ENCODE measurements around the gene NIPSNAP3A.
"Not testable (repeated sequence)": the region's sequence is repeated elsewhere in the genome, so short reads cannot be mapped to it uniquely, and the experiment has no call there.

The NIPSNAP3A gene

GRCh38 chr9:104766025-104766424, 18.5 kb downstream of the NIPSNAP3A start:
- Histone ChIP-seq H3K4me2 (ENCODE audit: low read length) (peak overlapping the region; percentile 95), H3K9me3 (ENCODE audit: control insufficient read depth, insufficient read depth, low read length) (no peaks in the 10 kb centered on the region), H3F3A (ENCODE audit: control insufficient read depth, insufficient read depth) (peaks cover 42% of the 10 kb centered on the region), H3K27ac (ENCODE audit: low read depth, low read length) (peak overlapping the region; percentile 87; the same call in 1 of the 2 replicates), H3K4me3 (ENCODE audit: low read length) (peak overlapping the region; percentile 85), H3K9me2 (replicated peaks; ENCODE audit: control insufficient read depth, low read length) (no peaks in the 10 kb centered on the region), H3K27me3 (ENCODE audit: control insufficient read depth, low read length) (no peaks in the 10 kb centered on the region), H3K79me2 (ENCODE audit: control insufficient read depth, low read length) (peaks cover 29% of the 10 kb centered on the region), H4K20me1 (ENCODE audit: control insufficient read depth, insufficient read depth, low read depth, low read length) (no peaks in the 10 kb centered on the region), H3K36me3 (ENCODE audit: control insufficient read depth, low read length) (peaks cover 23% of the 10 kb centered on the region), H3K4me1 (ENCODE audit: control insufficient read depth, low read length) (peaks cover 57% of the 10 kb centered on the region)
- TF ChIP-seq EZH2phosphoT487 (IDR thresholded peaks at IDR 0.05; ENCODE audit: borderline replicate concordance, low read length) (no peak), CTCF (IDR thresholded peaks at IDR 0.05; ENCODE audit: low read depth, low read length, poor library complexity, severe bottlenecking) (no peak)

- no peak overlapping the region for H3K4me3 ChIP-seq (ENCODE audit: low read length)
- peaks cover 43% of the 10 kb centered on the region for H3F3A ChIP-seq (ENCODE audit: control insufficient read depth, insufficient read depth)
- peaks cover 72% of the 10 kb centered on the region for H3K4me1 ChIP-seq (ENCODE audit: control insufficient read depth, low read length)
- H3K79me2 ChIP-seq (ENCODE audit: control insufficient read depth, low read length), result peaks cover 43% of the 10 kb centered on the region
- H3K9me3 ChIP-seq (ENCODE audit: control insufficient read depth, insufficient read depth, low read length), result no peaks in the 10 kb centered on the region
- TF ChIP-seq EZH2phosphoT487 (IDR thresholded peaks at IDR 0.05; ENCODE audit: borderline replicate concordance, low read length), result no peak
- TF ChIP-seq CTCF (IDR thresholded peaks at IDR 0.05; ENCODE audit: low read depth, low read length, poor library complexity, severe bottlenecking), result no peak
- no peak overlapping the region for H3K4me2 ChIP-seq (ENCODE audit: low read length)
- no peaks in the 10 kb centered on the region for H3K27me3 ChIP-seq (ENCODE audit: control insufficient read depth, low read length)
- no peaks in the 10 kb centered on the region for H4K20me1 ChIP-seq (ENCODE audit: control insufficient read depth, insufficient read depth, low read depth, low read length)
- peaks cover 33% of the 10 kb centered on the region for H3K36me3 ChIP-seq (ENCODE audit: control insufficient read depth, low read length)
- no peaks in the 10 kb centered on the region for H3K9me2 ChIP-seq (replicated peaks; ENCODE audit: control insufficient read depth, low read length)
- no peak overlapping the region for H3K27ac ChIP-seq (ENCODE audit: low read depth, low read length)
Observed at GRCh38 chr9:104767507-104767906, 20.0 kb downstream of the NIPSNAP3A start.

DNA sequence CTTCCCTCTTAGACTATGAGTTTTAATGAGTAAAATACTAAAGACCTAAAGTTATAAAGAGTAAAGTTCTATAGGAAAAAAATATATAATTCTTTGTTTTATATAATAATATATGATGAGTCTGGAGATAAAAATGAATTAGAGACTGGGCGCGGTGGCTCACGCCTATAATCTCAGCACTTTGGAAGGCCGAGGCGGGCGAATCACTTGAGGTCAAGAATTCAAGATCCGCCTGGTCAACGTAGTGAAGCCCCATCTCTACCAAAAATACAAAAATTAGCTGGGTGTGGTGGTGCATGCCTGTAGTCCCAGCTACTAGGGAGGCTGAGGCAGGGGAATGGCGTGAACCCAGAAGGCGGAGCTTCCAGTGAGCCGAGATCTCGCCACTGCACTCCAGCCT, 21.5 kb downstream of the NIPSNAP3A start:
- not testable (repeated sequence) for H3K9me3 ChIP-seq (ENCODE audit: control insufficient read depth, insufficient read depth, low read length)
- peaks cover 44% of the 10 kb centered on the region for H3K36me3 ChIP-seq (ENCODE audit: control insufficient read depth, low read length)

DNA sequence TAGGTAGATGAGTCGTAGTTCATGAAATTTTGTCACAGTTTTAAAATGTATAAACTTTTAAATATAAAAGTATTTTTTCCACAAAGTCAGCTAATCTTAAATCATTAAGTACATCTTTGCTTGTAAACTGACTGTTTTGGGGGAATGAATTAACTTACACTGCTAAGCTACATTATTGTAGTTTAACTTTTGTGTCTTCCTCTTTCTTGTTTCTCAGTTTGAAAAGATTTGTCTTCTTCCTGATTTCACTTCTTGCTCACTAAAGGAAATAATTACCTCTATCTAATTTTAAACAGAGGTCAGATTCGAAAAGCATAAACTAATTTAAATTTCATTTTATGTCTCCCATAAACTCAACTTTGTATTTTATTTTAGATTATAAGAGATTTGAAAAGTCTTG, 22.2 kb downstream of the NIPSNAP3A start:
- peak overlapping the region; percentile 78 for H3K4me2 ChIP-seq (ENCODE audit: low read length)
- no peaks in the 10 kb centered on the region for H3K27me3 ChIP-seq (ENCODE audit: control insufficient read depth, low read length)
- H3F3A ChIP-seq (ENCODE audit: control insufficient read depth, insufficient read depth), result peaks cover 45% of the 10 kb centered on the region
- H3K79me2 ChIP-seq (ENCODE audit: control insufficient read depth, low read length), result peaks cover 60% of the 10 kb centered on the region
- peaks cover 79% of the 10 kb centered on the region for H3K4me1 ChIP-seq (ENCODE audit: control insufficient read depth, low read length)
- no peaks in the 10 kb centered on the region for H3K9me2 ChIP-seq (replicated peaks; ENCODE audit: control insufficient read depth, low read length)
- no peaks in the 10 kb centered on the region for H4K20me1 ChIP-seq (ENCODE audit: control insufficient read depth, insufficient read depth, low read depth, low read length)
- H3K9me3 ChIP-seq (ENCODE audit: control insufficient read depth, insufficient read depth, low read length), result no peaks in the 10 kb centered on the region
- peak overlapping the region; percentile 62 for H3K4me3 ChIP-seq (ENCODE audit: low read length)
- peak overlapping the region; percentile 95 for H3K27ac ChIP-seq (ENCODE audit: low read depth, low read length)
- no peak for TF ChIP-seq CTCF (IDR thresholded peaks at IDR 0.05; ENCODE audit: low read depth, low read length, poor library complexity, severe bottlenecking)
- TF ChIP-seq EZH2phosphoT487 (IDR thresholded peaks at IDR 0.05; ENCODE audit: borderline replicate concordance, low read length), result no peak
- H3K36me3 ChIP-seq (ENCODE audit: control insufficient read depth, low read length), result peaks cover 50% of the 10 kb centered on the region

More for the DNA sequence above, 21.5 kb downstream of the NIPSNAP3A start:
- H3K27me3 ChIP-seq (ENCODE audit: control insufficient read depth, low read length); H3K9me2 ChIP-seq (replicated peaks; ENCODE audit: control insufficient read depth, low read length); H4K20me1 ChIP-seq (ENCODE audit: control insufficient read depth, insufficient read depth, low read depth, low read length): not testable (repeated sequence)
- Histone ChIP-seq H3K27ac (ENCODE audit: low read depth, low read length) (peak overlapping the region; percentile 95), H3K4me2 (ENCODE audit: low read length) (peak overlapping the region; percentile 78), H3F3A (ENCODE audit: control insufficient read depth, insufficient read depth) (peaks cover 43% of the 10 kb centered on the region), H3K4me1 (ENCODE audit: control insufficient read depth, low read length) (peaks cover 74% of the 10 kb centered on the region), H3K79me2 (ENCODE audit: control insufficient read depth, low read length) (peaks cover 58% of the 10 kb centered on the region), H3K4me3 (ENCODE audit: low read length) (peak overlapping the region; percentile 62)
